WTC11 (cell line): ENCODE results near the gene OR2AE1. TPM values are rescaled to one million over a fixed set of nuclear protein-coding genes. Genes with fewer than 3 reads are reported as not detected.

Experiments
- ATAC-seq: fragments of 200-7000 bp; cut with Tn5 transposase; 2 replicates; pipeline ENCODE4 v1.10.0; 2021; ENCODE audit warnings: mild to moderate bottlenecking, moderate library complexity
- CTCF ChIA-PET: fragments of 300-600 bp; sonication (Branson Sonifier 250); formaldehyde crosslinking; loops from one replicate; lab custom pipeline; 2021; ENCODE audit warnings: antibody characterized with exemption; lab: Charles Lee
- POLR2A ChIA-PET: fragments of 350-600 bp; sonication (Branson Sonifier 250); formaldehyde crosslinking; loops from one replicate; lab custom pipeline; 2021; ENCODE audit warnings: antibody characterized with exemption; lab: Charles Lee
- DNase-seq: peaks from one replicate; pipeline ENCODE4 v3.0.0; 2021; ENCODE audit warnings: low spot score
- H3K27ac Mint-ChIP-seq: 2 replicates; pipeline ENCODE4 v1.8.0; 2021; ENCODE audit warnings: mixed read lengths
- H3K27me3 Mint-ChIP-seq: 2 replicates; pipeline ENCODE4 v1.8.0; 2021; ENCODE audit warnings: low read depth, mild to moderate bottlenecking, moderate library complexity, mixed read lengths
- H3K36me3 Mint-ChIP-seq: 2 replicates; pipeline ENCODE4 v1.8.0; 2021; ENCODE audit warnings: mixed read lengths
- H3K4me1 Mint-ChIP-seq: 2 replicates; pipeline ENCODE4 v1.8.0; 2022; ENCODE audit warnings: mixed read lengths
- H3K4me3 Mint-ChIP-seq: 2 replicates; pipeline ENCODE4 v1.8.0; 2021; ENCODE audit warnings: mild to moderate bottlenecking, moderate library complexity, mixed read lengths
- H3K9me3 Mint-ChIP-seq: 2 replicates; pipeline ENCODE4 v1.8.0; 2021; ENCODE audit warnings: mixed read lengths
- AR ChIP-seq: fragments of 250-450 bp; sonication (Bioruptor Pico); IDR thresholded peaks from 2 replicates; pipeline ENCODE4 v1.9.0; 2021; ENCODE audit warnings: mild to moderate bottlenecking
- ATF1 ChIP-seq: sonication (generic); formaldehyde crosslinking; IDR thresholded peaks from 2 replicates; pipeline ENCODE4 v1.8.1; 2023; ENCODE audit warnings: mild to moderate bottlenecking, moderate library complexity, missing genetic modification reagents
- CREM ChIP-seq: sonication (generic); formaldehyde crosslinking; IDR thresholded peaks from 2 replicates; pipeline ENCODE4 v1.8.1; 2022; ENCODE audit warnings: mild to moderate bottlenecking, missing genetic modification reagents, moderate library complexity
- E2F4 ChIP-seq: sonication (generic); formaldehyde crosslinking; IDR thresholded peaks from 2 replicates; pipeline ENCODE4 v1.8.1; 2022; ENCODE audit warnings: low read depth, mild to moderate bottlenecking, moderate library complexity, missing genetic modification reagents, borderline replicate concordance
- FOXJ3 ChIP-seq: sonication (generic); formaldehyde crosslinking; IDR thresholded peaks from 2 replicates; pipeline ENCODE4 v1.9.0; 2021; ENCODE audit warnings: missing genetic modification reagents, mild to moderate bottlenecking, borderline replicate concordance
- GTF2I ChIP-seq: fragments of 250-450 bp; sonication (Bioruptor Pico); conservative IDR thresholded peaks from 2 replicates; pipeline ENCODE4 v1.4.0; 2021; ENCODE audit warnings: mild to moderate bottlenecking
- IRF2 ChIP-seq: sonication (generic); formaldehyde crosslinking; IDR thresholded peaks from 2 replicates; pipeline ENCODE4 v1.8.0; 2022; ENCODE audit warnings: low read depth, missing genetic modification reagents, borderline replicate concordance
- MAX ChIP-seq: sonication (generic); formaldehyde crosslinking; IDR thresholded peaks from 2 replicates; pipeline ENCODE4 v1.8.0; 2022; ENCODE audit warnings: mild to moderate bottlenecking, missing genetic modification reagents
- NFE2L1 ChIP-seq: sonication (generic); formaldehyde crosslinking; IDR thresholded peaks from 2 replicates; pipeline ENCODE4 v1.8.1; 2023; ENCODE audit warnings: missing genetic modification reagents
- NR1H2 ChIP-seq: sonication (generic); formaldehyde crosslinking; IDR thresholded peaks from 2 replicates; pipeline ENCODE4 v1.9.0; 2021; ENCODE audit warnings: mild to moderate bottlenecking, moderate library complexity, missing genetic modification reagents
- USF2 ChIP-seq: sonication (generic); formaldehyde crosslinking; IDR thresholded peaks from 2 replicates; pipeline ENCODE4 v1.8.1; 2023; ENCODE audit warnings: mild to moderate bottlenecking, missing genetic modification reagents, moderate library complexity
- ZBTB21 ChIP-seq: sonication (generic); formaldehyde crosslinking; IDR thresholded peaks from 2 replicates; pipeline ENCODE4 v1.8.1; 2023; ENCODE audit warnings: mild to moderate bottlenecking, missing genetic modification reagents, borderline replicate concordance
- ZNF281 ChIP-seq: sonication (generic); formaldehyde crosslinking; IDR thresholded peaks from 2 replicates; pipeline ENCODE4 v1.8.0; 2023; ENCODE audit warnings: mild to moderate bottlenecking, missing genetic modification reagents
- total RNA-seq: library from RNA; stranded (reverse); gene quantifications from 3 replicates; pipeline ENCODE4 v1.2.3, GENCODE V29; 2021
- TF ChIP-seq, protein P1 (sequence below): sonication (generic); formaldehyde crosslinking; IDR thresholded peaks from 2 replicates; pipeline ENCODE4 v1.8.0; 2023; ENCODE audit warnings: missing genetic modification reagents, mild to moderate bottlenecking, borderline replicate concordance

OR2AE1 gene
- total RNA-seq, 1 experiment from 2014 or later, result 0.15 TPM

DNA sequence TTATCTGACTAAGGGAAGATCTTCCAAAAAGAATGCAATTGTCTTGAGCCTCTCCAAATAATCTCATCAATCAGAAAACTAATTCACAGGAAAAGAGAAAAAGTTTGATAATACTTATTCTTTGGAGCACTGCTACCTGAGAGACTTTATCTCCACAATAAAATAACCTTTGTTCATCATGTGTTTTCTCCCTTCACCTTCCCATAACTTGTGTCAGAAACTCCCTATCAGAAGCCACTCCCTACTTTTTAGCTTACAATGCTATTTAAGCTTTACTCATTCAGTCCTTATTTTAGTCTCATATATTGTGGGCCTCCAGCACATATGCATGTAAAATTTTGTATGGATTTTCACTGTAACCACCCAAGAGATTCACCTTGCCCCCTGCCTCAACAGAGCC is 48.0 kb downstream of the OR2AE1 start:
- peaks cover 4% of the 10 kb centered on the region for H3K4me1 Mint-ChIP-seq
- H3K4me3 Mint-ChIP-seq, result no peak overlapping the region
- H3K27me3 Mint-ChIP-seq, result peaks cover 4% of the 10 kb centered on the region
- no peak for ATAC-seq
- no peak for TF ChIP-seq MAX
- no peak for TF ChIP-seq ATF1 (CRISPR knock-in tag)
- no peak for TF ChIP-seq IRF2 (CRISPR knock-in tag)
- no peak for TF ChIP-seq FOXJ3 (CRISPR knock-in tag)
- TF ChIP-seq, protein P1, sequence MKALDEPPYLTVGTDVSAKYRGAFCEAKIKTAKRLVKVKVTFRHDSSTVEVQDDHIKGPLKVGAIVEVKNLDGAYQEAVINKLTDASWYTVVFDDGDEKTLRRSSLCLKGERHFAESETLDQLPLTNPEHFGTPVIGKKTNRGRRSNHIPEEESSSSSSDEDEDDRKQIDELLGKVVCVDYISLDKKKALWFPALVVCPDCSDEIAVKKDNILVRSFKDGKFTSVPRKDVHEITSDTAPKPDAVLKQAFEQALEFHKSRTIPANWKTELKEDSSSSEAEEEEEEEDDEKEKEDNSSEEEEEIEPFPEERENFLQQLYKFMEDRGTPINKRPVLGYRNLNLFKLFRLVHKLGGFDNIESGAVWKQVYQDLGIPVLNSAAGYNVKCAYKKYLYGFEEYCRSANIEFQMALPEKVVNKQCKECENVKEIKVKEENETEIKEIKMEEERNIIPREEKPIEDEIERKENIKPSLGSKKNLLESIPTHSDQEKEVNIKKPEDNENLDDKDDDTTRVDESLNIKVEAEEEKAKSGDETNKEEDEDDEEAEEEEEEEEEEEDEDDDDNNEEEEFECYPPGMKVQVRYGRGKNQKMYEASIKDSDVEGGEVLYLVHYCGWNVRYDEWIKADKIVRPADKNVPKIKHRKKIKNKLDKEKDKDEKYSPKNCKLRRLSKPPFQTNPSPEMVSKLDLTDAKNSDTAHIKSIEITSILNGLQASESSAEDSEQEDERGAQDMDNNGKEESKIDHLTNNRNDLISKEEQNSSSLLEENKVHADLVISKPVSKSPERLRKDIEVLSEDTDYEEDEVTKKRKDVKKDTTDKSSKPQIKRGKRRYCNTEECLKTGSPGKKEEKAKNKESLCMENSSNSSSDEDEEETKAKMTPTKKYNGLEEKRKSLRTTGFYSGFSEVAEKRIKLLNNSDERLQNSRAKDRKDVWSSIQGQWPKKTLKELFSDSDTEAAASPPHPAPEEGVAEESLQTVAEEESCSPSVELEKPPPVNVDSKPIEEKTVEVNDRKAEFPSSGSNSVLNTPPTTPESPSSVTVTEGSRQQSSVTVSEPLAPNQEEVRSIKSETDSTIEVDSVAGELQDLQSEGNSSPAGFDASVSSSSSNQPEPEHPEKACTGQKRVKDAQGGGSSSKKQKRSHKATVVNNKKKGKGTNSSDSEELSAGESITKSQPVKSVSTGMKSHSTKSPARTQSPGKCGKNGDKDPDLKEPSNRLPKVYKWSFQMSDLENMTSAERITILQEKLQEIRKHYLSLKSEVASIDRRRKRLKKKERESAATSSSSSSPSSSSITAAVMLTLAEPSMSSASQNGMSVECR, result no peak
- no peak for TF ChIP-seq CREM
- no peak for TF ChIP-seq ZNF281
- TF ChIP-seq GTF2I, result no peak
- no peak for TF ChIP-seq E2F4 (CRISPR knock-in tag)
- TF ChIP-seq NFE2L1 (CRISPR knock-in tag), result no peak
- TF ChIP-seq USF2 (CRISPR knock-in tag), result no peak
- TF ChIP-seq ZBTB21 (CRISPR knock-in tag), result no peak
- TF ChIP-seq AR (CRISPR knock-in tag), result no peak
- no peak for TF ChIP-seq NR1H2 (CRISPR knock-in tag)
- POLR2A ChIA-PET, result no interaction called here
- no peak for DNase-seq
- CTCF ChIA-PET, result no interaction called here
- no peaks in the 10 kb centered on the region for H3K36me3 Mint-ChIP-seq
- no peaks in the 10 kb centered on the region for H3K9me3 Mint-ChIP-seq
- H3K27ac Mint-ChIP-seq, result no peak overlapping the region
